ENCODE measurements around the gene MIPEP.
"Not testable (repeated sequence)": the region's sequence is repeated elsewhere in the genome, so short reads cannot be mapped to it uniquely, and the experiment has no call there.

Gene MIPEP

DNA sequence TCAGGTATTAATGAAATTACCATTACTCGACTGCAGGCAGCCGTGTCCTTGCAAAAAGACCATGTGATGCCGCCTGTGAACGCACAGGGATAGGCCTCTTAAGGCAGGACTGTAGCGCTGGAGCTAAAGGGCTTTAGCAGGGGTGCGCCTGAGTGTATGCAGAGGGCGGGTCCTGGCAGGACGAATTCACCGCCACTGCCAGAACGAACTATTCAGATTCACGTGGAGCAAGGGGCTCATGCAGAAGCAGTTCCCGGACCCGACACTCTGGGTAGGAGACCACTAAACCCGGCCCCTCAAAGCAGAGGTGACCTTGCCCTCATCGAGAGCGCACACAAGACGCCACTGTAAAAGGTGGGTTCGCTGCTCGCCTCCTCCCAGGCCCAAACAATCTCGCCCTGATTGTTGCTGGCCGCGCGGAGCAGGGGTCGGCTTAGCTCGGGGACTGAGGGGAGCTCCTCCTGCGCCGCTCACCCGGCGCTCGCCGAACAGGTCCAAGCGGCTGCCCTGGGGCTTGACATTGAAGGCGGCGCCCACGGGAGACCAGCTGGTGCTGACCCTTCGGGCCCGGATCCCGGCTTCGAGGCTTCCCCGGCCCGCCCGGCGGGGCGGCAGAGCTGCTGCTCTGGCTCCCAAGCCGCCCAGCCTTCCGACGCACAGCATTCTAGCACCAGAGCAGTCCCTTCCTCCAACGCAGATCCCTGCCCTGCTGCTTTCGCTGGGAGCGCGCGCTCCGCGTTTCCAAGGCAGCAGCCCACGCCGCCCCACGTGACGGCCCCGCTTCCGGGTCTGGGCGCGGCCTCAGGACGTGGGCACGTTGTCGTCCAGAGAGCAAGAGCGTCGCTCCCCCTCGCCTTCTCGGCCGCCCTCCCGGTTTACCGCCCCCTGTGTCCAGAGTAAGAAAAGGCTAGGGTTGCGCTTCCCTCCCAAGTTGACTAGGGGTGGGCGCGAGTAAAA lies at the start of gene MIPEP:
TSS of gene MIPEP (minus strand) at position 743 of the 957 bp plus-strand sequence. CDS start at position 663, 80 bp downstream.
- FAIRE-seq: peak; percentile 80

DNA sequence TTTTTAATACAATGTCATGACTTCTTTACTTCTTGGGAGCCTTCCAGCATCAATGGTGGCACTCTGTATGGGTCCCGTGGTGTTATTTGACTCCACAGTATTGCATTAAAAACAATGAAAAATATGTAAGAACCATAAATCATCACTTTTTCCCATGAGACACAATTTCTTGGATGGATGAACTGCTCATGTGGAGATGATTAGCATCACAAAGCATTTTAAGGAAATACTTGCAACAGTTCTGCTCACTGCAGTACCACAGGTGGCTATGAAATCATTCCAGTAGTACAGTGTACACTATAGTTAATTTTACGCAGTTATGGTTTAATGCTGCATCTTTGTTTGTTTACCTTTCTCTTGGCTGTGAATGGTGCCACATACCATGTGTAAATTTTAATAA lies 45.3 kb upstream of the MIPEP start:
- FAIRE-seq: no peak
- peak; percentile 29 for DNase-seq (ENCODE audit: insufficient read length, low spot score)

More for the DNA sequence above, at the start of gene MIPEP:
- DNase-seq (ENCODE audit: insufficient read length, low spot score): peak; percentile 77

DNA sequence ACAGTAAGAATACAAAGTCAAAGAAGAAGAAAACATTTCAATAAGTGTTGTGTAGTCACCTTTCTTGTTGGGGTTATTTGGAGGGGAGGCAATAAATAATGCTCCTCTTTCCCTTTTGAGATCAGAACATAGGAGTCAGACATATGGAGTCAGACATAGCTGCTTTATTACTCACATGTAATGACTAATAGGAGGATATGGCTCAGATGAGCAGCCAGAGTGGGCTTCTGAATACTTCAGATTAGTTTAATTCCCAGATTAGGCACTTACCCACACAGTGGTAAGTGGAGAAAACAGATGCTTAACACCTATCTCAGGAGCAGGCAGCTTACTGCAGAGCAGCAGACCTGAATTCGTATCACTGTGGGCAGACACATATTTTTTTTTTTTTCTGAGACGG lies 39.8 kb upstream of the MIPEP start:
- FAIRE-seq (no peak), DNase-seq (ENCODE audit: insufficient read length, low spot score) (peak; percentile 42)

DNA sequence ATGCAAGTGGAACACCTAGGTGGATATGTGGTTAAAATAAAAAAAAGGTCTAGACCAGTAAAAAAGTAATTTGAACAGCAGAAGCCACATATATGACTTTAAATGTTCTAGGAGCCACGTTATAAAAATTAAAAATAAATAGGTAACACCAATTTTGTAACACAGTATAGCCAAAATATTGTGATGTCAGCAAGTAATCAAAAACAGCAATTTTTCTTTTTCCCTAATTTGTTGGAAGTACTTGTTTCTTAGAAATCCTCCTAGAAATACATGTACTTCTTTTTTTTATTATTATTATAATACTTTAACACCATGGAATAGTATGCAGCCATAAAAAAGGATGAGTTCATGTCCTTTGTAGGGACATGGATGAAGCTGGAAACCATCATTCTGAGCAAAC lies 33.8 kb upstream of the MIPEP start:
- DNase-seq (ENCODE audit: insufficient read length, low spot score): no peak
- no peak for FAIRE-seq

- FAIRE-seq: no peak
- no peak for DNase-seq (ENCODE audit: insufficient read length, low spot score)
These were observed 33.1 kb upstream of the MIPEP start for GRCh38 chr13:23922005-23922932.

DNA sequence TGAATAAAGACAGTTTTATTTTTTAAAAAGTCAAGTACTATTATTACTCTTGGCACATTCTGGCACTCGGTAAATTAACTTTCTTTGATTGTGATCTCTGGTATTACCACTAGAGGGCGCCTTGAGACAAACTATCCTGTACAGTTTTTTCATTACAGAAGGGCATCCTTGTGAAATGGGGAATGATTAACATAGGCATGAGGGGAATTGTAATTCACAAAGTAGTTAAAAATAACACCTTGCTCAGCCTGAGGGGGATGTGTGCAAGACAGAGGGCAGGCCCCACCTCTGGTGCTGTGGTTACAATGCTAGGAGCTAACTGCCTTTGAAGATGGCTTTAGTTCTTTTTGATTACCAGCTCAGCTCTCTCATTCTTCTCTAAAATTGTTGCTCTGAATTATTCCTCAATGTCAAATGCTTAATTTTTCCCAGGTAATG lies 32.3 kb upstream of the MIPEP start:
- FAIRE-seq (no peak), DNase-seq (ENCODE audit: insufficient read length, low spot score) (peak; percentile 8)

DNA sequence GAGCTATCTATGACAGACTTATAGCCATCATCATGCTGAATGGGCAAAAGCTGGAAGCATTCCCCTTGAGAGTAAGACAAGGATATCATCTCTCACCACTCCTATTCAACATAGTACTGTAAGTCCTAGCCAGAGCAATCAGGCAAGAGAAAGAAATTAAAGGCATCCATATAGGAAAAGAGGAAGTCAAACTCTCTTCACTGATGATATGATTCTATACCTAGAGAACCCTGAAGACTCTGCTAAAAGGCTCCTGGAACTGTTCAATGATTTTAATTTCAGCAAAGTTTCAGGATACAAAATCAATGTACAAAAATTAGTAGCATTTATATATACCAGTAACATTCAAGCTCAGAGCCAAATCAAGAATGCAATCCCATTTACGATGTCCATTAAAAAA lies 29.8 kb upstream of the MIPEP start:
- FAIRE-seq (no peak), DNase-seq (ENCODE audit: insufficient read length, low spot score) (no peak)

- DNase-seq (ENCODE audit: insufficient read length, low spot score): no peak
- no peak for FAIRE-seq
These were observed 29.0 kb upstream of the MIPEP start for GRCh38 chr13:23918208-23918607.

- DNase-seq (ENCODE audit: insufficient read length, low spot score) (no peak), FAIRE-seq (no peak)
These were observed 26.1 kb upstream of the MIPEP start for GRCh38 chr13:23915308-23915707.

DNA sequence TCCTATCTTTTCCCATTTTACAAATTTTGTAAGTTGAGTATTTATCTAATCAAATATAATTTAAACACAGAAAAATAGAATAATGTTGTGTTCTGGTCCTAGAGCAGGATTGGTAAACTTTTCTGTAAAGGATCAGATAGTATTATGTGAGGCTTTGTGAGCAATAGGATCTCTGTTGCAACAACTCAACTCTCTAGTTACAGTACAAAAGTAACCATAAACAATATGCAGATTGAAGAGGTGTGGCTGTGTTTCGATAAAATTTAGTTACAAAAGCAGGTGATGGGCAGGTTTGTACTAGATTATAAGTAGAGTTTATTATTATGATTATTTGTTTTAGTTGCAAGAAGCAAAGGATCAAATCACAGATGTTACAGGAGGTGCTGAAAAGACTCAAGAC lies 23.3 kb upstream of the MIPEP start:
- FAIRE-seq: no peak
- no peak for DNase-seq (ENCODE audit: insufficient read length, low spot score)

DNA sequence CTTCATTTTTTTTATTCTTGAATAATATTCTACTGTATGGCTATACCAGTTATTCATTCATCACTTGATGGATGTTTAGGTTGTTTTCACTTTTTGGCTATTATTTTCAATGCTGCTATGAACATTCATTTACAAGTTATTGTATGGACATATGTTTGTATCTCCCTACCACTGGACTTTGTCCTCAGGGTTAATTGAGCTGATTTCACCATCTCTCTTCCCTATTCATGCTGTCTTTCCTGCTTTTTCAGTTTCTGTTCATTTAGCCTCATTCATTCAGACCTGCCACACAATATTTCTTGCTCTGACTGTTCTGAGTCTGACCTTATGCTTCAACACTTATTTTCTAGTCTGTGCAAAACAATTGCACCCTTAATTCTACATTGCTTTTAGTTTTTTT lies 20.4 kb upstream of the MIPEP start:
- DNase-seq (ENCODE audit: insufficient read length, low spot score) (no peak), FAIRE-seq (no peak)

DNA sequence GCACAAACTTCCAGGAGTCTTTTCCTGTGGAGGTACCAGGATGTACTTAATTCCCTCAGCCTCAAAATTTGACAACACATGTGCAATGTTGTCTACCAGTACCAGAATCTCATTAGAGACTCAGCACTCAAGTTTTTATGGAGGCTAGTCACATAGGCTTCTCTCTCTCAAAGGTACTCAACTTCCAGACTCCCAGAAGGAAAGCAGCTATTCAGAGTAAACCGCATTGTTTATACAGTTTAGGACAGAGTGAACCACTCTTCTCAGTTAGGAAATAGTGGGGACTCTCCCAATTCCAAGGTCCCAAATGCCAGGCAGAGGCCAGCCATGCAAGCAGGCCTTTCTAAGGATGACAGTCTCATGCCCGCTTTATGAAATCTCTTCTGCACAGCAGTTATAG lies 16.6 kb upstream of the MIPEP start:
- no peak for FAIRE-seq
- DNase-seq (ENCODE audit: insufficient read length, low spot score): no peak

DNA sequence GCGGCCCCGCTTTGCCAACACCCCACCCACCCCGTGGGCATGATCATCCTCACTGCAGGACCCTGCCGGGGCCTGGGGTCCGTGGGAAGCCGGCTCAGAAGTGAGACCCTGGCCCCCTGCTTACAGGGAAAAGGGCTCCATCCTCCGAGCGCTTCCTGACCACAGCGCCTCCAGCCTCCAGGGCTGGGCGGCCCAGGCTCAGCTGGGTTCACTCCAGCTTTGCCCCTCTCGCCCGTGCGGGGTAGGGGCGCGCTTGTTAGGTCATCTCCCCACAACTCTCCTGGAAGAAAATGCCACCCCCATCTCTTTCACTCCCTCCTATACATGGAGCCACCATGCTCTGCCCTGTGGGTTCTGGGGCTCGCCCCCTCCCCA lies 14.7 kb upstream of the MIPEP start:
- no peak for DNase-seq (ENCODE audit: insufficient read length, low spot score)
- FAIRE-seq: no peak

- FAIRE-seq: no peak
- DNase-seq (ENCODE audit: insufficient read length, low spot score): no peak
These were observed 14.0 kb upstream of the MIPEP start for GRCh38 chr13:23902975-23903905.

GRCh38 chr13:23901365-23901764 lies 12.2 kb upstream of the MIPEP start:
- DNase-seq (ENCODE audit: insufficient read length, low spot score): peak; percentile 7
- no peak for FAIRE-seq

DNA sequence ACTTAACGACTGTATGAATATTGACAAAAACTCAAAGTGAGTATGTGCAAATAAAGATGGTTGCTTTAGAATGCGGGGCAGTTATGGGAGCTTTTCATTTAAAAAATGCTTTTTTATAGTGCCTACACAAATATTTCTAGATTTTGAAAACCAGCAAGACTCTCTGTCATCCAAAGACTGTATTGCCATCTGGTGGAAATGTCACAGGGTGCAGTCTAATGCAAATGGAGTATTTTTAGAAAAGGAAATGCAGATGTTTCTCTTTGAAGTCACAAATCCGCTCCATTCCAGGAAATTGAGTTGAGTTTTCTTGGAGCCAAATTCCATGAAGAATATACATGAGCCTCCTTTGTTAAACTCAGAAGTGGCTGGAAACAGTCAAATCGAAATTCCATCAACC lies 10.4 kb upstream of the MIPEP start:
- no peak for FAIRE-seq
- DNase-seq (ENCODE audit: insufficient read length, low spot score): no peak

GRCh38 chr13:23898101-23898500 lies 8.9 kb upstream of the MIPEP start:
- FAIRE-seq (no peak), DNase-seq (ENCODE audit: insufficient read length, low spot score) (no peak)

DNA sequence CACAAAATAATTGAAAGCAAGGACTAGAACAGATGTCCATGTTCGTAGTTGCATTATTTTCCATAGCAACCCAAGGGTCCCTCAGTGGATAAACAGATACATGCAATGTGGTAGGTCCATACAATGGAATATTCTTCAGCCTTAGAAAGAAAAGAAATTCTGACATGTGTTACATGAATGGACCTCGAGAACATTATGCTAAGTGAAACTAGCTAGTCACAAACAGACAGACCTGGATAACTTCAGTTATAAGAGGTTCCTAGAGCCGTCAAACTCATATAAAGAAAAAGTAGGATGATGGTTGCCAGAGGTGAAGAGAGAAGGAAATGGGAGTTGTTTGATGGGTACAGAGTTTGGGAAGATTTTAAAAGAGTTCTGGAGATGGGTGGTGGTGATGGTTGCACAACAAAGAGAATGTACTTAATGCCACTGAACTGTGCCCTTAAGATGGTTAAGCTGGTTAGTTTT lies 8.3 kb upstream of the MIPEP start, which contains the start of gene C1QTNF9B:
TSS of gene C1QTNF9B (minus strand) at position 51 of the 468 bp plus-strand sequence.
- not testable (repeated sequence) for DNase-seq (ENCODE audit: insufficient read length, low spot score); FAIRE-seq

- not testable (repeated sequence) for DNase-seq (ENCODE audit: insufficient read length, low spot score); FAIRE-seq
These were observed 5.5 kb upstream of the MIPEP start for GRCh38 chr13:23894746-23895145.

DNA sequence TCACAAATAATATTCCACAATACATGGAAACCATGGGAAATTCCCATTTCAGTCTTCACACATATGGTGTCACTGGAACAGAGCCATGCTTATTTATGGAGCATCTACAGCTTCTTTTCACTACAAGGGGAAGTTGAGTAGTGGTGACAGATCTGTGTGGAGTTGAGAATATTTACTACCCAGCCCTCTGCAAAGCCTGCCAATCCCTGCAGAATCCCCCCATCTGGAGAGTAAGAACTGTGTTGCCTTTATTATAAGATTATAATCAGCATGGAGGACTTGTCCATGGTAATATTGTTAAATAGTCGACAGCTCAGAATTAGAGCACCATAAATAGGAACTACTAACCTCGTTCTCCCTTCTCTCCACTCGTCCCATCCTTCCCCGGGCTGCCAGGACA lies 4.6 kb upstream of the MIPEP start:
- FAIRE-seq; DNase-seq (ENCODE audit: insufficient read length, low spot score): not testable (repeated sequence)
